HG02610 (cell line): Measurements from ENCODE around the gene DUOX1.
"Not testable (repeated sequence)": the region's sequence is repeated elsewhere in the genome, so short reads cannot be mapped to it uniquely, and the experiment has no call there.

Source experiments
- ATAC-seq: cut with Tn5 transposase; IDR thresholded peaks from one replicate; pipeline ENCODE4 v1.9.1; 2021; ENCODE audit warnings: mild to moderate bottlenecking, moderate library complexity; ENCODE audit not compliant: unreplicated experiment

The DUOX1 gene

DNA sequence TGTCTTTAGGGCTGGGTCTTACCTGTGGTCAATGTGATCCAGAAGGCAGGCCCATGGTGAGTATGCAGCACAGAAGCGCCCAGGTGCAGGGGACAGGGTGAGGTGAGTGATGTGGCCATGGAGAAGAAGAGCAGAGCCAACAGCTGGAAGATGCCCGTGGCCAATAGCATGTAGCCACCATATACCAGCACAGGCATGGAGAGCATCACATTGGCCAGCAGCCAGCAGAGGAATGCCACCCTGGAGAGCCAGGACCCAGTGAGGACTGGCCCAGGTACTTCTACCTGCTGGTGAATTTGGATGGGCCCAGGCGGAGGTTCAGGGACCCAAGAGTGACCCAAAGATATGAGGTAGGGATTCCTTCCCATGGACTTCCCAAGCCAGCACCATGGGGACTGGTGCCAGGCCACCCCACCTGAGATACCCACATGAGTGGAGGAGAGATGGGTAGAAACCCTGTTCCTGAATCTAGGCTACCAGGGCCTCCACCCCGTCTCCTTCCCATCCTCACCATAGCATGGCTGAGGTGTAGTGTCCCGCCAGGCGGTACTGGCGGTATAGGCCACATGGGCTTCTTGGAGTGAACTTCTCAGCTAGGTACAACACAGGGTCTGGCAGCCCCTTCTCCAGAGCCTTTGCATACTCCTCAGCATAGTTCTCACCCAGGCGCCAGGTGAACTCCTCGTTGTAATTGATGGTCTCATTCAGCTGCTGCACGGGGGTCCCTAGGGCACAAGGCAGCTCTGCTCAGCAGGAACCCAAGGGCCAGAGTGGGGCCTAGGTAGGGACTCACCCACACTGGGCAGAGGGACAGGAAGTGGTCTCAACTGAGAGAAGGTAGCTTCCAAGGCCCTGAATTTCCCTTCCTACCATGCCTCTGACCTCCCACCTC, 9.5 kb upstream of the DUOX1 start:
- ATAC-seq: no peak

DNA sequence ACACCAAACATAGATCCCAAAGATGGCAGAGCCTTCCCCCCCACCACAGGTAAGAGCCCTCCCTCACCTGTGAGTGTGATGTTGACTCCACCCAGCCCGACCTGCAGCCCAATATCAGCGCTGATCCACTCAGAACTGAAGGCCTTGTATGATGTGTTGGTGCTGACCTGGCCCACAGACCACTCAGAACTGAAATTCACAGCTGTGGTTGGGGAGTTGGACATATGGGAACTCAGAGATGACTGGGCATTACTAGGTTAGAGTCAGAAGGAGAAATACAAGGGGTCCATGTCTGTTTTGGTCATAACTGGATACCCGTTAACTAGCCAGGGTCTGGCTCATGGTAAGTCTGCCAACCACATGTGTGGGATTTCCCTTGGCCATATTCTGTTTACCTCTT, 8.8 kb upstream of the DUOX1 start:
- peak; percentile 54 for ATAC-seq

- ATAC-seq: no peak
Observed at GRCh38 chr15:45121706-45122417, 7.9 kb upstream of the DUOX1 start.

DNA sequence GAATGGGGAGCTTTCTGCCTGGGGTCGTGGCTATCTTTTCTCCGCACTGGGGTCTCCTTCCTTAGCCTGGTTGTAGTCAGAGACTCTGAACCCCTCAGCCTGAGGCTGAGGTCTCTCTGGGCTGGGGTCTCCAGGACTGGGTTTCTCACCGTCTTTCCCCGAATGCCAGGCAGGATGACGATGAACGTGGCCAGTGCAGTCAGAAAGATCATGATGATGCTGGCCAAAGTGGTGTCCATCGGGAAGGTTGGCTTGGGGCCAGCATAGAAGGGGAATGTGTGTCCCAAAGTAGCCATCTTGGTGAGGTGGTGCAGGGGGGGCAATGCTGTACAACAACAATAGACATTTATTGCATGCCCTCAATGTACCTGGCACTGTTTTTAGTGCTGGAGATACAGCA, 7.1 kb upstream of the DUOX1 start:
- ATAC-seq: no peak

DNA sequence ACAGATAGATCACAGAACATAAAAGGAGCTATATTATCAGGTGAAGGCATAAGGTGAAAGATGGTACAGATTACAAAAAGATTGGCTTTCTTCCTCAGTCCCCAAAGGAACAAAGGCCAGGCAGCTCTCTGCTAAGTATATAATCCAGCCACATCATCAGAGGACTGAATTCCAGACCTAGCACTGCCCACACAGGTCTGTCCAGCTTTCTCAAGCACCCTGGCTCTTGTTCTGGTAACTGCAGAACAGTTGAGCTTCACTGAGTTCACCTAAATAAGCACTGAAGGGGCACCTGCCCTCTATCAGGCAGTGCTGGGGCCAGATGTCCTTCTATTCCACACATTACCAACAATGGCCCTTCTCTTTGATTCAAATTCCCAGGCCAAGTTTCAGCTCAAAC, 6.4 kb upstream of the DUOX1 start:
- no peak for ATAC-seq

GRCh38 chr15:45126535-45127158, 3.1 kb upstream of the DUOX1 start:
- no peak for ATAC-seq

GRCh38 chr15:45128971-45129639, 689 bp upstream of the DUOX1 start:
- no peak for ATAC-seq

GRCh38 chr15:45130291-45131000, 652 bp downstream of the DUOX1 start:
- no peak for ATAC-seq

GRCh38 chr15:45131510-45131909, 1.7 kb downstream of the DUOX1 start:
- ATAC-seq: no peak

DNA sequence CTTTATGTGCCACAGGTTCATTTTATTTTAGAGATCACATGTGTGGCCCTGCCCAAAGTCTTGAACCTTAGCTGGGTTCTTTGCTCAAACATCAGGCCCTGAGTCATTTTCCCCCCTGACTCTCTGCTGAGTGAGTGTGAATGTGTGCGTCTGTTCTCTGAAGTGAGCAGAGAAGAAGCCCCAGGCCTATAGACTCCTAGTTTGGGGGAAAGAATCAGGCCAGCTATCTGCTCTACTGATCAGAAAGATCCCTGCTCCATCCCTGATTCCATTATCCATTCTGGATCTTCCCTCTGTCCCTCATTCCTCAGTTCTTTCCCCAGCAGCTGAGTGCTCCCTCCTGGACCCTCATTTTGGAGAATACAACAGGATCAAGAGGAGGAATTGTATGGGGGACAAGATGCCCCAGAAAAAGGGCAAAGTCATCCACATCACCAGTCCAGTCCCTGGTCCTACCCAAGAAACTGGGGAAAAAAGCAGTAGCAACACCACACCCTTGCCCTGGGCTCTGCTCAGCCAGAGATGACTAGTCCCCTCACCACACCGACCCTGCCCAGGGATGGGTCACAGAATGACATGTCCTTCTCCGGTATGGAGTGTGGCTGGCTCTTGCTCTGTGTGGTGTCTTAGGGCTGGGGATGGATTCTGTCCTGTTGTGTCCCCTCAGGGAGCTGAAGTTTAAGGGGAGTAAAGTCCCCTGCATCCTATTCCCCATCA, 3.2 kb downstream of the DUOX1 start:
- no peak for ATAC-seq

- ATAC-seq: no peak
Observed at GRCh38 chr15:45133561-45133920, 3.7 kb downstream of the DUOX1 start.

DNA sequence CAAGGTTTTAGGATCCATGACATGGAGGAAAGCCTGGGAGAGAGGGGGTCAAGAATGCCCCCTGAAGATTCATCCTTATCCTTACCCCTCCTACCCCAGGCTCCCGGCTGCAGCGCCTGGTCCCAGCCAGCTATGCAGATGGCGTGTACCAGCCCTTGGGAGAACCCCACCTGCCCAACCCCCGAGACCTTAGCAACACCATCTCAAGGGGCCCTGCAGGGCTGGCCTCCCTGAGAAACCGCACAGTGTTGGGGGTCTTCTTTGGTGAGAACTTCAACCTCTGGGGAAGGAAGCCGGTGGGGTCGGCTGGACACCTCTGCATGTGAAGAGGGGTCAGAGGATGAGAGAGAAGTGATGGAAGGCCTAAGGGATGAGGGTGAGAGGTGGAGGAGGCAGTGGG, 4.3 kb downstream of the DUOX1 start:
- ATAC-seq: no peak

GRCh38 chr15:45134682-45135604, 5.1 kb downstream of the DUOX1 start:
- ATAC-seq: no peak

DNA sequence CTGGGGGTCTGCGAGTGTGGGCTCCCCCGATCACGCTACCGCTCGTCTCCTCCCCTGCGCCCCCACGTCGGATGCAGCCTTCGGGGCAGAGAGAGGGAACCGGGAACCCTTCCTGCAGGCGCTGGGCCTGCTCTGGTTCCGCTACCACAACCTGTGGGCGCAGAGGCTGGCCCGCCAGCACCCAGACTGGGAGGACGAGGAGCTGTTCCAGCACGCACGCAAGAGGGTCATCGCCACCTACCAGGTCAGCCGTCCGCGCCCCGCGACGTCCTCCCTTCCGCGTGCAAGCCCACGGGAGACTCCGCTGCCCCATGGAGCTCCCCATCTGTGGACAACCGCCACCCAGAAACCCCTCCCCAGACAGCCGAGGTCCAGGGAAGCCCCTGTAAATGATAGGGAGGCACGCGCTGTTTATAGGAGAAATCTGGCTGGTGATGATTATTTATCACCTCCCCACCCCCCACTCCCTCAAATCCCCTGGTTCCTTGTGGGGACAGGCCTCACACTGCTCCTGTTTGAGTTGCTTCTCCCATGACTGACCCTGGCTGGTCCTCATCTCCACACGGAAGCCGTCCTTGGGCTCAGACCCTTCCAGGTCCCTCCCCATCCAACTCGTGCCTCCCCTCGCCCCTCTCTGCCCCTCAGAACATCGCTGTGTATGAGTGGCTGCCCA, 6.0 kb downstream of the DUOX1 start:
- not testable (repeated sequence) for ATAC-seq

DNA sequence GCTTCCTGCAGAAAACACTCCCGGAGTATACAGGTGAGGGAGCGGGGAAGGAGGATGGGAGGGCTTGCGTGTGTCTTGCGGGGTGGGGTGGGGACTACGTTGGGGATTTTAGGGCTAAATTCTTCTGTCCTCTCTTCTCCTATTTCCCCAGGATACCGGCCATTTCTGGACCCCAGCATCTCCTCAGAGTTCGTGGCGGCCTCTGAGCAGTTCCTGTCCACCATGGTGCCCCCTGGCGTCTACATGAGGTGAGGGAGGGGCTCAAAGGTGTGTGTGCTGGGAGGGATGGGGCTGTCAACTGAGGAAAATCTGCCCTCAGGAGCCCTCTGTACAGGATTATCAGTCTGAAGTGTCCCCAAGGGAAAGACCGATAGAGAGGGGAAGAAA, 6.6 kb downstream of the DUOX1 start:
- ATAC-seq: no peak

DNA sequence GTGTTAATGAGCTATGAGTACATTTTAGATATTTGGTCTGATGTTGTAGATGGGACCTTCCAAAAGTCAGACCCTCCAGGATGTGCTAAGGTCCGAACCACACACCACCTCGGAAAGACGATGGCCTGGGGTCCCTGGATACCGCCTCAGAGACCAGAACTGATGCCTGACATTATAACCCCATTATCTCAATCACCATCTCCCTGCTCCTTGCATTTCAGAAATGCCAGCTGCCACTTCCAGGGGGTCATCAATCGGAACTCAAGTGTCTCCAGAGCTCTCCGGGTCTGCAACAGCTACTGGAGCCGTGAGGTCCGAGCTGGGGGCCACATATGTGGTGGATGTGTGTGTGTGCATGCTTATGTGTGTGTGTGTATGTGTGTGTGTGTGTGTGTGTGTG, 7.9 kb downstream of the DUOX1 start:
- ATAC-seq: no peak

DNA sequence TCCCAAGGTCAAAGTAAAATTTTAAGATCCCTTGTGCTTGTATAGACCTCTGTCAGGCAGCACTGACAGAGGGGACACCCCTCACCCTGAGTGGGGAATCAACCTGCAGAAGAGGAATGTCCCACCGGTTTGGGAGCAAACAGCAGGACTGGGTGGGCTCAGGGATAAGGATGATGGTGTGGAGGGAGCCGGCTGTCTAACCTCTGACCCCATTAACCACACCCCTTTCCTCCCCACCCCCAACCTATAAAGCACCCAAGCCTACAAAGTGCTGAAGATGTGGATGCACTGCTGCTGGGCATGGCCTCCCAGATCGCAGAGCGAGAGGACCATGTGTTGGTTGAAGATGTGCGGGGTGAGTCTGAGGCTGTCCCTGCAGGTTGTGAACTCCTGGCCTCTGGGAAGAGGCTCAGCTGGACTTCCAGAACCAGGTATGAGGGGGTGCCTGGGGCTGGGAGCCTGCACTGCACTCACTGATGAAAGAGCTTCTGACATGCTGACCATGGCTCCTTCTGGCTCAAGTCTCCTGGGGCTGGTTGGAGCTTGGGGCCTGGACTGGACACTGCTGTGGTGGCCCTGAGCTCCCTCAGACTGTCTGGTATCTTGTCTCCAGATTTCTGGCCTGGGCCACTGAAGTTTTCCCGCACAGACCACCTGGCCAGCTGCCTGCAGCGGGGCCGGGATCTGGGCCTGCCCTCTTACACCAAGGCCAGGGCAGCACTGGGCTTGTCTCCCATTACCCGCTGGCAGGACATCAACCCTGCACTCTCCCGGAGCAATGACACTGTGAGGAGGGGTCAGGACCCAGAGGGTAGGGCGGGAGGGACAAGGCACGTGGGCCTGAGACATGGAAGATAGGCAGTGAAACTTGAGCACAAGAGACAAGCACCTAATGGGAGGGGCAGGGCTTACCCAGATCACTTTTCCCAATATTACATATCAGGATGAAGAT, 9.3 kb downstream of the DUOX1 start:
- no peak for ATAC-seq
